HepG2 (cell line): ENCODE data around the gene PSMD12. TPM values are rescaled to one million over a fixed set of nuclear protein-coding genes. Genes with fewer than 3 reads are reported as not detected.

Source experiments
- HCFC1 ChIP-seq: fragments of 150-350 bp; IDR thresholded peaks from 2 replicates; pipeline ENCODE4 v1.6.1; 2014; ENCODE audit warnings: low read depth, low read length
- HDAC1 ChIP-seq: sonication (generic); formaldehyde crosslinking; IDR thresholded peaks from 2 replicates; pipeline ENCODE4 v1.5.1; 2020; ENCODE audit warnings: mild to moderate bottlenecking, missing genetic modification reagents
- HOXA3 ChIP-seq: sonication (generic); formaldehyde crosslinking; IDR thresholded peaks from 2 replicates; pipeline ENCODE4 v1.5.0; 2020; ENCODE audit warnings: missing genetic modification reagents
- HOXA5 ChIP-seq: sonication (generic); formaldehyde crosslinking; IDR thresholded peaks from 2 replicates; pipeline ENCODE4 v1.4.0; 2020; ENCODE audit warnings: missing genetic modification reagents
- IRF2 ChIP-seq: IDR thresholded peaks from 2 replicates; pipeline ENCODE4 v1.6.1; 2018; ENCODE audit warnings: missing genetic modification reagents, missing compliant biosample characterization
- KMT2A ChIP-seq: sonication (generic); formaldehyde crosslinking; IDR thresholded peaks from 2 replicates; pipeline ENCODE4 v1.4.0; 2020; ENCODE audit warnings: missing genetic modification reagents
- MBNL3 ChIP-seq: fragments of 250-450 bp; sonication (Bioruptor Pico); conservative IDR thresholded peaks from 2 replicates; pipeline ENCODE4 v1.8.0; 2022; ENCODE audit warnings: mild to moderate bottlenecking, inconsistent platforms
- MXI1 ChIP-seq: IDR thresholded peaks from 3 replicates; pipeline ENCODE4 v1.6.1; 2012; ENCODE audit warnings: low read depth, low read length, inconsistent platforms, borderline replicate concordance
- NFATC3 ChIP-seq: sonication (generic); formaldehyde crosslinking; IDR thresholded peaks from 2 replicates; pipeline ENCODE4 v1.5.1; 2020; ENCODE audit warnings: mild to moderate bottlenecking, missing genetic modification reagents
- NR3C1 ChIP-seq: sonication (generic); formaldehyde crosslinking; IDR thresholded peaks from 2 replicates; pipeline ENCODE4 v1.4.0; 2020; ENCODE audit warnings: missing genetic modification reagents
- SALL2 ChIP-seq: sonication (generic); formaldehyde crosslinking; IDR thresholded peaks from 2 replicates; pipeline ENCODE4 v1.8.1; 2023; ENCODE audit warnings: mild to moderate bottlenecking, missing genetic modification reagents, inconsistent platforms
- ZFP36 ChIP-seq: fragments of 150-350 bp; IDR thresholded peaks from 2 replicates; pipeline ENCODE4 v1.6.1; 2018; ENCODE audit warnings: borderline replicate concordance, low read length, low read depth; ENCODE audit not compliant: partially characterized antibody
- ZNF556 ChIP-seq: sonication (generic); formaldehyde crosslinking; IDR thresholded peaks from 2 replicates; pipeline ENCODE4 v1.4.0; 2020; ENCODE audit warnings: mild to moderate bottlenecking, missing genetic modification reagents, borderline replicate concordance
- ZNF7 ChIP-seq: IDR thresholded peaks from 2 replicates; pipeline ENCODE4 v1.6.1; 2016; ENCODE audit warnings: missing biosample characterization, missing genetic modification reagents
- polyA plus RNA-seq, 8 experiments: library from polyadenylated mRNA; depleted of rRNA in 3 of 8; stranded (reverse) in 7 of 8; unstranded in 1 of 8; fragments of >200 nt; fragmentation: Illumina TruSeq in 4 of 8; extraction: Trizol in 4 of 8; gene quantifications; 2 replicates each; pipeline versions ENCODE4 v1.2.1 to v1.2.3, GENCODE V29; 2011 to 2016; ENCODE audit warnings: low read depth in 4 of 8, missing spikeins in 1 of 8, mixed read lengths in 1 of 8; ENCODE audit not compliant: insufficient read depth in 1 of 8
- total RNA-seq, 5 experiments: library from RNA; depleted of rRNA; stranded (reverse); fragments of >200 nt; fragmentation: Illumina TruSeq; extraction: Trizol; gene quantifications; 2 replicates each; pipeline ENCODE4 v1.2.3, GENCODE V29; 2016; ENCODE audit warnings: low read depth in 1 of 5
- TF ChIP-seq, protein P1 (sequence below): sonication (generic); formaldehyde crosslinking; IDR thresholded peaks from 2 replicates; pipeline ENCODE4 v1.4.0; 2020; ENCODE audit warnings: mild to moderate bottlenecking, missing genetic modification reagents
- TF ChIP-seq, protein P2 (sequence below): sonication (generic); formaldehyde crosslinking; IDR thresholded peaks from one replicate; pipeline ENCODE4 v1.5.1; 2020; ENCODE audit warnings: mild to moderate bottlenecking, missing genetic modification reagents; ENCODE audit errors: not compliant biosample characterization
- TF ChIP-seq, protein P3 (sequence below): sonication (generic); formaldehyde crosslinking; IDR thresholded peaks from 2 replicates; pipeline ENCODE4 v1.8.1; 2023; ENCODE audit warnings: mild to moderate bottlenecking, inconsistent platforms, moderate library complexity, missing genetic modification reagents, borderline replicate concordance
- TF ChIP-seq, protein P4 (sequence below): sonication (generic); formaldehyde crosslinking; IDR thresholded peaks from 2 replicates; pipeline ENCODE4 v1.8.0; 2023; ENCODE audit warnings: mild to moderate bottlenecking, missing genetic modification reagents

Gene PSMD12
- total and polyA plus RNA-seq, 2 of the 13 experiments (the other 11 are each of a cell fraction or from before 2014, with no cell fraction given) = 27.4 to 71.7 TPM

DNA sequence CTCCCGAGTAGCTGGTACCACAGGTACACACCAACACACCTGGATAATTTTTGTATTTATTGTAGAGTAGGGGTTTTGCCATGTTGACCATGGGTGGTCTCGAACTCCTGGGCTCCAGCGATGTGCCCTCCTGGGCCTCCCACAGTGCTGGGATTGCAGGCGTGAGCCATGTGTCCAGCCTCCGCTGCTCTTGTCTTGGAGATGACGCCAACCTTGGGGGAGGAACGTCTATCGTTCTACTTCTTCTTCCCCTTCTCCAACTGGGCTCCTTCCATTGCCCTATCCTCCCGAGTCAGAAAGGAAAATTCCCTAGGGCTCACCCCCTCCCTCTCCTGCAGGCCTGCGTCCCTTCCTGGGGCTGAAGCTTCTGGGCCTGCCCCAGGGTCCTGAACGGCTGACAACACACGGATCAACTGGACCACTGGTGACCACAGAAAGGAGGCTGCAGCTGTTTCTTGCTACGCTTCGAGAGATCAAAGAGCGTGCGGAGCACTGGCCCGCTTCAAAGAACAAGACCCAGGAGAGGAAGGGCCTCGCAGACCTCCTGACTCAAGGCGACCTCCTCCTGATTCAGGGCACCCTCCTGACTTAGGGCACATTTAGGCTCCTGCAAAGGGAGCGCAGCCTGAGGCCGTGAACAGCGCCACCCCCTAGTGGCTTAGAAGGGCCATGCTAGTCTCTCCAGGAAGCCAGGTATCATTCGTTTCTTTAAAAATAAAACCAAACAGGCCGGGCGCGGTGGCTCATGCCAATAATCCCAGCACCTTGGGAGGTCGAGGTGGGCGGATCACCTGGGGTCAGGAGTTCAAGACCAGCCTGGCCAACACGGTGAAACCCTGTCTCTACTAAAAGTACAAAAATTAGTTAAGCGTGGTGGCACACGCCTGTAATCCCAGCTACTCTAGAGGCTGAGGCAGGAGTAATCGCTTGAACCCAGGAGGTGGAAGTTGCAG is 72.8 kb downstream of the PSMD12 start (continued):
- TF ChIP-seq, protein P1, sequence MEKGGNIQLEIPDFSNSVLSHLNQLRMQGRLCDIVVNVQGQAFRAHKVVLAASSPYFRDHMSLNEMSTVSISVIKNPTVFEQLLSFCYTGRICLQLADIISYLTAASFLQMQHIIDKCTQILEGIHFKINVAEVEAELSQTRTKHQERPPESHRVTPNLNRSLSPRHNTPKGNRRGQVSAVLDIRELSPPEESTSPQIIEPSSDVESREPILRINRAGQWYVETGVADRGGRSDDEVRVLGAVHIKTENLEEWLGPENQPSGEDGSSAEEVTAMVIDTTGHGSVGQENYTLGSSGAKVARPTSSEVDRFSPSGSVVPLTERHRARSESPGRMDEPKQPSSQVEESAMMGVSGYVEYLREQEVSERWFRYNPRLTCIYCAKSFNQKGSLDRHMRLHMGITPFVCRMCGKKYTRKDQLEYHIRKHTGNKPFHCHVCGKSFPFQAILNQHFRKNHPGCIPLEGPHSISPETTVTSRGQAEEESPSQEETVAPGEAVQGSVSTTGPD (CRISPR knock-in tag) = no peak
- TF ChIP-seq SALL2 (CRISPR knock-in tag) (no peak), ZNF7 (CRISPR knock-in tag) (no peak), NFATC3 (CRISPR knock-in tag) (no peak), ZNF556 (CRISPR knock-in tag) (no peak; the same call in 1 of the 2 replicates), HOXA3 (CRISPR knock-in tag) (no peak; the same call in 1 of the 2 replicates), HOXA5 (CRISPR knock-in tag) (no peak), MBNL3 (CRISPR knock-in tag) (no peak), NR3C1 (CRISPR knock-in tag) (no peak), KMT2A (CRISPR knock-in tag) (no peak), MXI1 (no peak), IRF2 (CRISPR knock-in tag) (peak; percentile 78), HDAC1 (CRISPR knock-in tag) (no peak), HCFC1 (no peak), ZFP36 (no peak)
- TF ChIP-seq, protein P2, sequence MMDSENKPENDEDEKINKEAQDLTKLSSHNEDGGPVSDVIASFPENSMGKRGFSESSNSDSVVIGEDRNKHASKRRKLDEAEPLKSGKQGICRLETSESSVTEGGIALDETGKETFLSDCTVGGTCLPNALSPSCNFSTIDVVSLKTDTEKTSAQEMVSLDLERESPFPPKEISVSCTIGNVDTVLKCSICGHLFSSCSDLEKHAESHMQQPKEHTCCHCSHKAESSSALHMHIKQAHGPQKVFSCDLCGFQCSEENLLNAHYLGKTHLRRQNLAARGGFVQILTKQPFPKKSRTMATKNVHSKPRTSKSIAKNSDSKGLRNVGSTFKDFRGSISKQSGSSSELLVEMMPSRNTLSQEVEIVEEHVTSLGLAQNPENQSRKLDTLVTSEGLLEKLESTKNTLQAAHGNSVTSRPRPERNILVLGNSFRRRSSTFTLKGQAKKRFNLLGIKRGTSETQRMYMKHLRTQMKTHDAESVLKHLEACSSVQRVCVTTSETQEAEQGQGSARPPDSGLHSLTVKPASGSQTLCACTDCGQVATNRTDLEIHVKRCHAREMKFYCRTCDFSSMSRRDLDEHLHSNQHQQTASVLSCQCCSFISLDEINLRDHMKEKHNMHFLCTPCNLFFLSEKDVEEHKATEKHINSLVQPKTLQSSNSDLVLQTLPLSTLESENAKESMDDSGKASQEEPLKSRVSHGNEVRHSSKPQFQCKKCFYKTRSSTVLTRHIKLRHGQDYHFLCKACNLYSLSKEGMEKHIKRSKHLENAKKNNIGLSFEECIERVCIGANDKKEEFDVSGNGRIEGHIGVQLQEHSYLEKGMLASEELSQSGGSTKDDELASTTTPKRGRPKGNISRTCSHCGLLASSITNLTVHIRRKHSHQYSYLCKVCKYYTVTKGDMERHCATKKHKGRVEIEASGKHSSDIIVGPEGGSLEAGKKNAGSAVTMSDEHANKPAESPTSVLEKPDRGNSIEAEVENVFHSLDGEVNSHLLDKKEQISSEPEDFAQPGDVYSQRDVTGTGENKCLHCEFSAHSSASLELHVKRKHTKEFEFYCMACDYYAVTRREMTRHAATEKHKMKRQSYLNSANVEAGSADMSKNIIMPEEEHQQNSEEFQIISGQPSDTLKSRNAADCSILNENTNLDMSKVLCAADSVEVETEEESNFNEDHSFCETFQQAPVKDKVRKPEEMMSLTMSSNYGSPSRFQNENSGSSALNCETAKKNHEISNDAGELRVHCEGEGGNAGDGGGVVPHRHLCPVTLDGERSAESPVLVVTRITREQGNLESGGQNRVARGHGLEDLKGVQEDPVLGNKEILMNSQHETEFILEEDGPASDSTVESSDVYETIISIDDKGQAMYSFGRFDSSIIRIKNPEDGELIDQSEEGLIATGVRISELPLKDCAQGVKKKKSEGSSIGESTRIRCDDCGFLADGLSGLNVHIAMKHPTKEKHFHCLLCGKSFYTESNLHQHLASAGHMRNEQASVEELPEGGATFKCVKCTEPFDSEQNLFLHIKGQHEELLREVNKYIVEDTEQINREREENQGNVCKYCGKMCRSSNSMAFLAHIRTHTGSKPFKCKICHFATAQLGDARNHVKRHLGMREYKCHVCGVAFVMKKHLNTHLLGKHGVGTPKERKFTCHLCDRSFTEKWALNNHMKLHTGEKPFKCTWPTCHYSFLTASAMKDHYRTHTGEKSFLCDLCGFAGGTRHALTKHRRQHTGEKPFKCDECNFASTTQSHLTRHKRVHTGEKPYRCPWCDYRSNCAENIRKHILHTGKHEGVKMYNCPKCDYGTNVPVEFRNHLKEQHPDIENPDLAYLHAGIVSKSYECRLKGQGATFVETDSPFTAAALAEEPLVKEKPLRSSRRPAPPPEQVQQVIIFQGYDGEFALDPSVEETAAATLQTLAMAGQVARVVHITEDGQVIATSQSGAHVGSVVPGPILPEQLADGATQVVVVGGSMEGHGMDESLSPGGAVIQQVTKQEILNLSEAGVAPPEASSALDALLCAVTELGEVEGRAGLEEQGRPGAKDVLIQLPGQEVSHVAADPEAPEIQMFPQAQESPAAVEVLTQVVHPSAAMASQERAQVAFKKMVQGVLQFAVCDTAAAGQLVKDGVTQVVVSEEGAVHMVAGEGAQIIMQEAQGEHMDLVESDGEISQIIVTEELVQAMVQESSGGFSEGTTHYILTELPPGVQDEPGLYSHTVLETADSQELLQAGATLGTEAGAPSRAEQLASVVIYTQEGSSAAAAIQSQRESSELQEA (CRISPR knock-in tag) = no peak
- TF ChIP-seq, protein P3, sequence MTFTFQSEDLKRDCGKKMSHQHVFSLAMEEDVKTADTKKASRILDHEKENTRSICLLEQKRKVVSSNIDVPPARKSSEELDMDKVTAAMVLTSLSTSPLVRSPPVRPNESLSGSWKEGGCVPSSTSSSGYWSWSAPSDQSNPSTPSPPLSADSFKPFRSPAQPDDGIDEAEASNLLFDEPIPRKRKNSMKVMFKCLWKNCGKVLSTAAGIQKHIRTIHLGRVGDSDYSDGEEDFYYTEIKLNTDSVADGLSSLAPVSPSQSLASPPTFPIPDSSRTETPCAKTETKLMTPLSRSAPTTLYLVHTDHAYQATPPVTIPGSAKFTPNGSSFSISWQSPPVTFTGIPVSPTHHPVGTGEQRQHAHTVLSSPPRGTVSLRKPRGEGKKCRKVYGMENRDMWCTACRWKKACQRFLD (CRISPR knock-in tag) = no peak
- TF ChIP-seq, protein P4, sequence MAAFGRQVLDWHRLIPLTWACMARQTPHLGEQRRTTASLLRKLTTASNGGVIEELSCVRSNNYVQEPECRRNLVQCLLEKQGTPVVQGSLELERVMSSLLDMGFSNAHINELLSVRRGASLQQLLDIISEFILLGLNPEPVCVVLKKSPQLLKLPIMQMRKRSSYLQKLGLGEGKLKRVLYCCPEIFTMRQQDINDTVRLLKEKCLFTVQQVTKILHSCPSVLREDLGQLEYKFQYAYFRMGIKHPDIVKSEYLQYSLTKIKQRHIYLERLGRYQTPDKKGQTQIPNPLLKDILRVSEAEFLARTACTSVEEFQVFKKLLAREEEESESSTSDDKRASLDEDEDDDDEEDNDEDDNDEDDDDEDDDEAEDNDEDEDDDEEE (CRISPR knock-in tag) = no peak; the same call in 1 of the 2 replicates
